ENCODE data around the gene CNIH3. TPM values are rescaled to one million over a fixed set of nuclear protein-coding genes. Genes with fewer than 3 reads are reported as not detected.

The CNIH3 gene
- total RNA-seq, 1 donor from 2014 or later: 0.53 TPM

DNA sequence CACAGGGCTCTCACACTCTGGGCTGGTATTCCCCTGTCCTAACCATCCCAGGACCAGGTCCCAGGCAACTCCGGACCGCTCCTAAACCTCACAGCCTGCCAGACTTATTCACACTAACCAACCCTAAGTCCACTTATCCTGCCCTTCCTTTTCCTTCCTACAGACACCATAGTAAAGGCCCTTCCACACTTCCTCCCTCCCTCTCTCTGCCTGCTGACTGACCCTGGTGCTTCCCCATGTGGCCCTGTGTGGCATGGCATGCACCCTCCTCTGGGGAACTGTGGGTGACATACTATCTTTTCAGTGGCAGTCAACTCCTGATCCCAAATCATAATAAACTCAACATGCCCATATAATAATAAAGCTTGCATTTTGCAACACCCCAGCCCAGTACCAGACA, 158.3 kb downstream of the CNIH3 start:
- FAIRE-seq: no peak
- Histone ChIP-seq H3K4me3 (ENCODE audit: low read depth, low read length) (no peak overlapping the region), H3K36me3 (ENCODE audit: control insufficient read depth, insufficient read depth, low read length) (no peaks in the 10 kb centered on the region), H3K27me3 (ENCODE audit: control insufficient read depth, insufficient read depth, low read length) (peaks cover 2% of the 10 kb centered on the region)
- no peak for DNase-seq (ENCODE audit: low read depth)
- TF ChIP-seq, protein P1, sequence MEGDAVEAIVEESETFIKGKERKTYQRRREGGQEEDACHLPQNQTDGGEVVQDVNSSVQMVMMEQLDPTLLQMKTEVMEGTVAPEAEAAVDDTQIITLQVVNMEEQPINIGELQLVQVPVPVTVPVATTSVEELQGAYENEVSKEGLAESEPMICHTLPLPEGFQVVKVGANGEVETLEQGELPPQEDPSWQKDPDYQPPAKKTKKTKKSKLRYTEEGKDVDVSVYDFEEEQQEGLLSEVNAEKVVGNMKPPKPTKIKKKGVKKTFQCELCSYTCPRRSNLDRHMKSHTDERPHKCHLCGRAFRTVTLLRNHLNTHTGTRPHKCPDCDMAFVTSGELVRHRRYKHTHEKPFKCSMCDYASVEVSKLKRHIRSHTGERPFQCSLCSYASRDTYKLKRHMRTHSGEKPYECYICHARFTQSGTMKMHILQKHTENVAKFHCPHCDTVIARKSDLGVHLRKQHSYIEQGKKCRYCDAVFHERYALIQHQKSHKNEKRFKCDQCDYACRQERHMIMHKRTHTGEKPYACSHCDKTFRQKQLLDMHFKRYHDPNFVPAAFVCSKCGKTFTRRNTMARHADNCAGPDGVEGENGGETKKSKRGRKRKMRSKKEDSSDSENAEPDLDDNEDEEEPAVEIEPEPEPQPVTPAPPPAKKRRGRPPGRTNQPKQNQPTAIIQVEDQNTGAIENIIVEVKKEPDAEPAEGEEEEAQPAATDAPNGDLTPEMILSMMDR (IDR thresholded peaks at IDR 0.05; ENCODE audit: insufficient read depth, low read length, severe bottlenecking): peak; percentile 8

DNA sequence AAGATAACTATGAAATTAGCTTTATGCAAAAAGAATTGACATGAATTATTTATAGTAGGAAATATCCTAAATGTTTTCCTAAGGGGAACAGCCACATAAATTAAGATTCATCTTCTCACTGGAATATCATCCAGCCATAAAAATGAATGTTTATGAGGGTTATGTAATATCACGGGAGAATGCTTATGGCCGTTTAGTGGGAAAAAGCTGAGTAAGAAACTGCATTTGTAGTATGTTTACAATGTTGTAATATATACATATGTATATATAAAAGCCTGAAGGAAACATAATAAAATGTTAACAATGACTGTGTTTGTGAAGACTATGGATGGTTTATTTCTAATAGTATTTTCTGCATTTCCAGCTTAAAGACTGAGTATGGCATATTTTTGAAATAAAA, 161.1 kb downstream of the CNIH3 start:
- TF ChIP-seq, protein P1 (IDR thresholded peaks at IDR 0.05; ENCODE audit: insufficient read depth, low read length, severe bottlenecking): no peak
- DNase-seq (ENCODE audit: low read depth) (no peak), FAIRE-seq (no peak)
- H3K36me3 ChIP-seq (ENCODE audit: control insufficient read depth, insufficient read depth, low read length): no peaks in the 10 kb centered on the region
- H3K4me3 ChIP-seq (ENCODE audit: low read depth, low read length): no peak overlapping the region
- H3K27me3 ChIP-seq (ENCODE audit: control insufficient read depth, insufficient read depth, low read length): peaks cover 2% of the 10 kb centered on the region

DNA sequence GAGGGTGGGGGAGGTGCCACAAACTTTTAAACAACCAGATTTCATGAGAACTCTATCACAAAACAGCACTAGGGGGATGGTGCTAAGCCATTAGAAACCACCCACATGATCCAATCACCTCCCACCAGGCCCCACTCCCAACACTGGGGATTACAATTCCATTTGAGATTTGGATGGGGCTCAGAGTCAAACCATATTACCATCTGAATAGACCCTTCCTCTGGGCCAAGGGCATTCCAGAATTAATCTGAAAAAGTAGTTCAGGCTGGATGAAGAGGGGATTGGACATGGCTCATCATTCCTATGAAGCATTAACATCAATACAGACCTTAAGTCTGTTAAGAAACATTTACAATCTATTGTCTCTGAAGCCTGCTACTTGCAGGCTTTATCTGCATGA, 163.4 kb downstream of the CNIH3 start:
- Histone ChIP-seq H3K27me3 (ENCODE audit: control insufficient read depth, insufficient read depth, low read length) (no peaks in the 10 kb centered on the region), H3K4me3 (ENCODE audit: low read depth, low read length) (no peak overlapping the region), H3K36me3 (ENCODE audit: control insufficient read depth, insufficient read depth, low read length) (no peaks in the 10 kb centered on the region)
- DNase-seq (ENCODE audit: low read depth) (no peak), FAIRE-seq (no peak)
- TF ChIP-seq, protein P1 (IDR thresholded peaks at IDR 0.05; ENCODE audit: insufficient read depth, low read length, severe bottlenecking): no peak

DNA sequence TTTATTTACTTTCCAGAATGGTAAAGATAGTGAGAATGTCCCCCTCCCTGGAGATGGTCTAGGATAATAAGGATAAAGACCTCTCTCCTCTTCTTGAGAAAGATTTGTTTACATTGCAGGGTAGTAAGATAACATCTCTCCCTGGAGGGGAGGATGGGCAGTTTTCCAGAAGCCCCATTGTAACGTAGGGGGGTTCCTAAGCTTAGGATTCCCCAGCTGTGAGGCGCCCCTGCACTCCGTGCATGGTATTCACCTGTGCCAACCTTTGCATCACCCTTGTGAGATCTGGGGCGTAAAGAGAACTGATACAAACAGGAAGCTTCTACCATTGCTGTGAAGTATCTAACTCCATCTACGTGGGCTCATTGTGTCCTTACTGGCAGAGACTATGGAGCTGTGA, 164.6 kb downstream of the CNIH3 start:
- FAIRE-seq (no peak), DNase-seq (ENCODE audit: low read depth) (no peak)
- no peak overlapping the region for H3K4me3 ChIP-seq (ENCODE audit: low read depth, low read length)
- no peaks in the 10 kb centered on the region for H3K27me3 ChIP-seq (ENCODE audit: control insufficient read depth, insufficient read depth, low read length)
- no peaks in the 10 kb centered on the region for H3K36me3 ChIP-seq (ENCODE audit: control insufficient read depth, insufficient read depth, low read length)
- TF ChIP-seq, protein P1 (IDR thresholded peaks at IDR 0.05; ENCODE audit: insufficient read depth, low read length, severe bottlenecking): no peak

DNA sequence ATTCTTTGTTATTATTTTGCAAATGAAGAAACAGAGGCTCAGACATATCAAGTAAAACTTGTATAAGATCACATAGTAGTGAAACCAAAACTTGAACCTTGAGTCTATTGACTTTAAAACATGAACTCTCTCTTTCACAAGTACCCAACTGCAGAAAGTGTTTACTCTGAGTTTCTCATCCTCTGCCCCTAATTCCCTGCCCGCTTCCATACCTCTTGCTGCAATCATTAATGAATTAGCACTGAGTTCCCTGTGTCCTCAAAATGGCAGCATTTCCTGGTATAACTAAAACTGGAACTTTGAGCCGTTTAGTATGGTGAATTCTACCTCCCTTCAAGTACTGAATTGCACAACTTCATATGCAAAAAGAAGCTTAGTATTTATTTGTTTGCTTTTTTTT, 165.7 kb downstream of the CNIH3 start:
- TF ChIP-seq, protein P1 (IDR thresholded peaks at IDR 0.05; ENCODE audit: insufficient read depth, low read length, severe bottlenecking): no peak
- FAIRE-seq (no peak), DNase-seq (ENCODE audit: low read depth) (no peak)
- Histone ChIP-seq H3K27me3 (ENCODE audit: control insufficient read depth, insufficient read depth, low read length) (no peaks in the 10 kb centered on the region), H3K4me3 (ENCODE audit: low read depth, low read length) (no peak overlapping the region), H3K36me3 (ENCODE audit: control insufficient read depth, insufficient read depth, low read length) (no peaks in the 10 kb centered on the region)

DNA sequence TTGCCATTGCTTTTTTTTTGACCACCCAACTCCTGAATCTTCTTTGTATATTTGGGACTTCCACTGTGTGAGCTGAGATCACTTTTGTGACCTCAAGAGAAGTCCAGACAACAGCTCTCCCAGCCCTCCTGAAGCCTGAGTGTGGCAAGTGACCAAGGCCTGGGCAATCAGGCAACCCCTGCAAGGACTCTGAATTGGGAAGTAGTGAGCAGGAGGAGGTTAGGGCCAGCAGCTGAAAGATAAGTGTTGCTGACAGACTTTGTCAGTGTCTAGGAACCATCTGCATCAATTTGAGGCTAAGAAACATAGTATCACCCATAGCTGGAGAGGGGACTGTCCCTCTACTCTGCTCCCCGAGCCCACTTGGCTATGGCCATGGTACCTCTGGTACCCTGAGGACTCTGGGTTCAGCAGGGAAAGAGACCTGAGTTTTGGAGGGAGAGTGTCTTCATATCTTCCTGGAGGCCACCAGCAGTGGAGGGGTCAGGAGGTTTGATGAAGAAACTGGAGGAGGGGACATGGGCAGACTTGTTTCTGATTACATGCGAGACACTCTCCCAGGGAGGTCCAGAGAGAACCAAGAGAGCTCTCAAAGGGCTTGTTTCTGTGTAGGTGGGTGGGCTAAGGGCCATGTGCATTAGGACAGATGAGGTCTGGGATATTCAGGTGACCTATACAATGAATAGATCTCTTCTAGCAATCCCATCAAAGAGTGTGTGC, 166.3 kb downstream of the CNIH3 start:
- H3K36me3 ChIP-seq (ENCODE audit: control insufficient read depth, insufficient read depth, low read length): no peaks in the 10 kb centered on the region
- no peak overlapping the region for H3K4me3 ChIP-seq (ENCODE audit: low read depth, low read length)
- TF ChIP-seq, protein P1 (IDR thresholded peaks at IDR 0.05; ENCODE audit: insufficient read depth, low read length, severe bottlenecking): no peak
- no peaks in the 10 kb centered on the region for H3K27me3 ChIP-seq (ENCODE audit: control insufficient read depth, insufficient read depth, low read length)
- no peak for FAIRE-seq
- DNase-seq (ENCODE audit: low read depth): no peak
